ENCODE results near the gene EIPR1. TPM values are rescaled to one million over a fixed set of nuclear protein-coding genes. Genes with fewer than 3 reads are reported as not detected.

The EIPR1 gene
- total RNA-seq, 1 experiment from 2014 or later = 63.6 TPM

GRCh38 chr2:3242747-3243369, 134.8 kb downstream of the EIPR1 start:
- Histone ChIP-seq H3K27me3 (replicated peaks) (no peaks in the 10 kb centered on the region), H3K27ac (no peak overlapping the region), H3K9me3 (replicated peaks) (no peaks in the 10 kb centered on the region), H3K4me3 (no peak overlapping the region), H3K4me1 (replicated peaks) (no peaks in the 10 kb centered on the region), H3K36me3 (no peaks in the 10 kb centered on the region)
- no peak for DNase-seq (ENCODE audit: low read depth in 1 of 2, low spot score in 2 of 2)

GRCh38 chr2:3241971-3242746, 135.5 kb downstream of the EIPR1 start:
- H3K9me3 ChIP-seq (replicated peaks) = no peaks in the 10 kb centered on the region
- H3K36me3 ChIP-seq = no peaks in the 10 kb centered on the region
- no peak overlapping the region for H3K27ac ChIP-seq
- H3K4me3 ChIP-seq = no peak overlapping the region
- DNase-seq (ENCODE audit: low read depth in 1 of 2, low spot score in 2 of 2) = no peak
- H3K4me1 ChIP-seq (replicated peaks) = no peaks in the 10 kb centered on the region
- no peaks in the 10 kb centered on the region for H3K27me3 ChIP-seq (replicated peaks)

- H3K4me1 ChIP-seq (replicated peaks) = no peaks in the 10 kb centered on the region
- no peaks in the 10 kb centered on the region for H3K9me3 ChIP-seq (replicated peaks)
- DNase-seq (ENCODE audit: low read depth in 1 of 2, low spot score in 2 of 2) = no peak
- H3K27me3 ChIP-seq (replicated peaks) = no peaks in the 10 kb centered on the region
- H3K27ac ChIP-seq = no peak overlapping the region
- no peaks in the 10 kb centered on the region for H3K36me3 ChIP-seq
- no peak overlapping the region for H3K4me3 ChIP-seq
Measured at GRCh38 chr2:3238951-3239841, 138.4 kb downstream of the EIPR1 start.

GRCh38 chr2:3236300-3237045, 141.1 kb downstream of the EIPR1 start:
- no peaks in the 10 kb centered on the region for H3K27me3 ChIP-seq (replicated peaks)
- H3K36me3 ChIP-seq = no peaks in the 10 kb centered on the region
- no peaks in the 10 kb centered on the region for H3K4me1 ChIP-seq (replicated peaks)
- no peaks in the 10 kb centered on the region for H3K9me3 ChIP-seq (replicated peaks)
- H3K27ac ChIP-seq = no peak overlapping the region
- H3K4me3 ChIP-seq = no peak overlapping the region
- DNase-seq (ENCODE audit: low read depth in 1 of 2, low spot score in 2 of 2) = no peak

GRCh38 chr2:3233877-3234276, 143.7 kb downstream of the EIPR1 start:
- H3K4me1 ChIP-seq (replicated peaks) = no peaks in the 10 kb centered on the region
- H3K27ac ChIP-seq = no peak overlapping the region
- H3K9me3 ChIP-seq (replicated peaks) = peaks cover 11% of the 10 kb centered on the region
- H3K36me3 ChIP-seq = no peaks in the 10 kb centered on the region
- H3K4me3 ChIP-seq = no peak overlapping the region
- DNase-seq (ENCODE audit: low read depth in 1 of 2, low spot score in 2 of 2) = no peak
- H3K27me3 ChIP-seq (replicated peaks) = no peaks in the 10 kb centered on the region

GRCh38 chr2:3229221-3229620, 148.4 kb downstream of the EIPR1 start:
- no peak overlapping the region for H3K27ac ChIP-seq
- no peaks in the 10 kb centered on the region for H3K4me1 ChIP-seq (replicated peaks)
- no peaks in the 10 kb centered on the region for H3K27me3 ChIP-seq (replicated peaks)
- H3K4me3 ChIP-seq = no peak overlapping the region
- peaks cover 11% of the 10 kb centered on the region for H3K9me3 ChIP-seq (replicated peaks)
- no peaks in the 10 kb centered on the region for H3K36me3 ChIP-seq
- no peak for DNase-seq (ENCODE audit: low read depth in 1 of 2, low spot score in 2 of 2)

GRCh38 chr2:3224681-3225080, 152.9 kb downstream of the EIPR1 start:
- no peak overlapping the region for H3K27ac ChIP-seq
- H3K36me3 ChIP-seq = no peaks in the 10 kb centered on the region
- H3K4me3 ChIP-seq = no peak overlapping the region
- no peaks in the 10 kb centered on the region for H3K4me1 ChIP-seq (replicated peaks)
- H3K27me3 ChIP-seq (replicated peaks) = no peaks in the 10 kb centered on the region
- H3K9me3 ChIP-seq (replicated peaks) = peaks cover 6% of the 10 kb centered on the region
- no peak for DNase-seq (ENCODE audit: low read depth in 1 of 2, low spot score in 2 of 2)

- H3K9me3 ChIP-seq (replicated peaks) = no peaks in the 10 kb centered on the region; the same call in 1 of the 2 replicates
- no peaks in the 10 kb centered on the region for H3K4me1 ChIP-seq (replicated peaks)
- DNase-seq (ENCODE audit: low read depth in 1 of 2, low spot score in 2 of 2) = no peak
- no peak overlapping the region for H3K4me3 ChIP-seq
- no peaks in the 10 kb centered on the region for H3K27me3 ChIP-seq (replicated peaks)
- H3K36me3 ChIP-seq = no peaks in the 10 kb centered on the region
- H3K27ac ChIP-seq = no peak overlapping the region
Measured at GRCh38 chr2:3223080-3223923, 154.3 kb downstream of the EIPR1 start.

GRCh38 chr2:3222636-3223035, 155.0 kb downstream of the EIPR1 start:
- H3K36me3 ChIP-seq = no peaks in the 10 kb centered on the region
- DNase-seq (ENCODE audit: low read depth in 1 of 2, low spot score in 2 of 2) = no peak
- H3K27ac ChIP-seq = no peak overlapping the region
- no peaks in the 10 kb centered on the region for H3K27me3 ChIP-seq (replicated peaks)
- H3K4me1 ChIP-seq (replicated peaks) = no peaks in the 10 kb centered on the region
- H3K9me3 ChIP-seq (replicated peaks) = no peaks in the 10 kb centered on the region; the same call in 1 of the 2 replicates
- no peak overlapping the region for H3K4me3 ChIP-seq

GRCh38 chr2:3219536-3219935, 158.1 kb downstream of the EIPR1 start:
- no peaks in the 10 kb centered on the region for H3K36me3 ChIP-seq
- no peak overlapping the region for H3K4me3 ChIP-seq
- H3K27me3 ChIP-seq (replicated peaks) = no peaks in the 10 kb centered on the region
- H3K27ac ChIP-seq = no peak overlapping the region
- no peaks in the 10 kb centered on the region for H3K4me1 ChIP-seq (replicated peaks)
- H3K9me3 ChIP-seq (replicated peaks) = no peaks in the 10 kb centered on the region; the same call in 1 of the 2 replicates
- no peak for DNase-seq (ENCODE audit: low read depth in 1 of 2, low spot score in 2 of 2)

GRCh38 chr2:3217646-3218045, 160.0 kb downstream of the EIPR1 start:
- no peaks in the 10 kb centered on the region; the same call in 1 of the 2 replicates for H3K9me3 ChIP-seq (replicated peaks)
- no peaks in the 10 kb centered on the region for H3K36me3 ChIP-seq
- H3K4me1 ChIP-seq (replicated peaks) = no peaks in the 10 kb centered on the region
- no peak for DNase-seq (ENCODE audit: low read depth in 1 of 2, low spot score in 2 of 2)
- H3K27me3 ChIP-seq (replicated peaks) = no peaks in the 10 kb centered on the region
- H3K27ac ChIP-seq = no peak overlapping the region
- no peak overlapping the region for H3K4me3 ChIP-seq

- no peaks in the 10 kb centered on the region for H3K4me1 ChIP-seq (replicated peaks)
- DNase-seq (ENCODE audit: low read depth in 1 of 2, low spot score in 2 of 2) = no peak
- H3K4me3 ChIP-seq = no peak overlapping the region
- no peaks in the 10 kb centered on the region; the same call in 1 of the 2 replicates for H3K9me3 ChIP-seq (replicated peaks)
- no peaks in the 10 kb centered on the region for H3K27me3 ChIP-seq (replicated peaks)
- H3K27ac ChIP-seq = no peak overlapping the region
- H3K36me3 ChIP-seq = no peaks in the 10 kb centered on the region
Measured at GRCh38 chr2:3216841-3217495, 160.7 kb downstream of the EIPR1 start.
